Ramos (cell line): Measurements from ENCODE around the gene PATE2.

Experiments
- in situ Hi-C: fragments of 300-500 bp; cut with MboI; formaldehyde crosslinking; loops from one replicate; pipeline ENCODE4 v1.14.3; 2022; ENCODE audit warnings: low sequenced_read_pairs; ENCODE audit not compliant: unreplicated experiment

The PATE2 gene

GRCh38 chr11:125778728-125779127, at the start of gene PATE2:
Gene PATE2, minus strand, starts transcription at chr11:125778828. Its CDS starts 55 bp downstream, at chr11:125778773.
- in situ Hi-C loops, result no loop called here

- in situ Hi-C loops, result no loop called here
These were observed 29.3 kb upstream of the PATE2 start for GRCh38 chr11:125807909-125808308.

- in situ Hi-C loops, result no loop called here
These were observed 23.8 kb upstream of the PATE2 start for GRCh38 chr11:125802387-125802786.

- in situ Hi-C loops, result no loop called here
These were observed 21.2 kb upstream of the PATE2 start for GRCh38 chr11:125799808-125800207.

- in situ Hi-C loops, result no loop called here
These were observed 19.0 kb upstream of the PATE2 start for GRCh38 chr11:125797641-125798040.

- in situ Hi-C loops, result no loop called here
These were observed 12.2 kb upstream of the PATE2 start for GRCh38 chr11:125790825-125791224.

DNA sequence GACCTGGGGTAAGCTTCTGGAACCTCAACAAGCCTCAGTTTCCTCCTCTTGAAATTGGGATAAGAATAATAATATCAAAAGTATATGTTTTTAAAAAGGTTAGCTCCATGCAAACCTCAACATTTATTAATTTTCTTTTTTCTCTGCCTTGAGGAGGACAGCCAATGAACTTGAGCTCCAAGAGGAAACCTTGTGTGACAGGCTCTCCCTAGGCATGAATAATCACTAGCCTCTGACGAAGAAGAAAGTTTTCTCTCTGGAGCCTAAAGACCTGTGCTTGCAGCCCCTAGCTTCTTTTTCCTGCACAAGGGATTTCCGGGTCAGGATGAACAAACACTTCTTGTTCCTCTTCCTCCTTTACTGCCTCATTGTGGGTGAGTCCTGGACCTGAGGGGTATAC, 9.2 kb upstream of the PATE2 start, which contains the start of gene PATE3:
TSS of gene PATE3 (plus strand) at position 301 of the 400 bp plus-strand sequence. CDS start at position 326, 25 bp downstream.
- in situ Hi-C loops, result no loop called here

DNA sequence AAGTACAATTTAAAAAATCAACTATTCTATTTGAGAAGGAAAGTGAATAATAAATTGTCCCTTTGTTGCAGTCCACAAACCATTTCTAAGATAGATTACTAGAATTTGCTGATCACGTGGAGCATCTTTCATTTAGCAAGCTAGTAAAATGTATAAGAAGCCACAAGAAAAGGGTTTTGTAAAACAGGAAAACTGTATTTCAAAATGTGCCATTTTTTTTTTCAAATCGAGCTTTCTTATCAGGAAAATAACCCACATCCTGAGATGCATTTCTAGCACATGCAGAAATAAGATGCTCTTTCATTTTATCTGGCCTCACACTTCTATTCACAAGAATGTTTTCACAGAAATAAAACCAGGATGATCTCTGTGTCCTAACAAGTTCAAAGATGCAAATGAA, 6.0 kb upstream of the PATE2 start:
- in situ Hi-C loops, result no loop called here

- in situ Hi-C loops, result no loop called here
These were observed 1.3 kb downstream of the PATE2 start for GRCh38 chr11:125777309-125777708.

DNA sequence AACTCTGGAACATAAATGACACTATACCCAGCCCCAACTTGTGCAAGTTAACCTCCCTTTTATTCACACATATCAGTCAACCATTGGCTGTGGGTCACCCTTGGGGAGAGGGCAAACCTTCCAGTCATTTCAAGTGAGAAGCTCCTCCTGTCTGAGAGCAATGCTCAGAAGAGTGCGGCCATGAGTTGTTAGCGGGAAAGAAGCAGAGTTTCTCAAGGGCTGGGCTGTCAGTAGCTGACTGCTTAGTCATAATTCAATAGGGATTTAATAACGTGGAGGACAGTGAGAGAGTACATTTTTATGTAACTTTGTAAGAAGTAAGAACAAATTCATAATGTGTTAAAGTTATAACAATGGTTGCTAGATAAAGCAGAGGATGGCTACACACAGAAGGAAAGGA, 5.1 kb downstream of the PATE2 start:
- in situ Hi-C loops, result no loop called here

- in situ Hi-C loops, result no loop called here
These were observed 5.7 kb downstream of the PATE2 start for GRCh38 chr11:125772834-125773505.

DNA sequence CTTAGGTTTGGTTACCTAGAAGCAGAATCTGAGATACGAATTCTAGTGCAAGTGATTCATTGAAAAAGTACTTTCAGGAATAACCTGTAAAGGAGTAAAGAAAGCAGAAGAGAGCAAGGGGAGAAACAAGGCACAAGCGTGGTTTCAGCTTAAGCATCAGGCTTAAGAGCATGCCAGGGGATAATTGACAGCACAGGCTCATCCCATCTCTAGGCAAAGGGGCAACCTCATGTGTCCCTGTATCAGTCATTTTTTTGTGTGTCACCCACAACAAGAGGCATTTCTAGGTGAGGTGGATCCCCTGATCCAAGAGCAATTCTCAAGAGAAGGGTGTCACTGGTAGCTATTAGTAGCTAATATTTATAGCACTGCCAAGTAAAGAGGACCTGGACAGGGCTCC, 8.0 kb downstream of the PATE2 start:
- in situ Hi-C loops, result no loop called here

DNA sequence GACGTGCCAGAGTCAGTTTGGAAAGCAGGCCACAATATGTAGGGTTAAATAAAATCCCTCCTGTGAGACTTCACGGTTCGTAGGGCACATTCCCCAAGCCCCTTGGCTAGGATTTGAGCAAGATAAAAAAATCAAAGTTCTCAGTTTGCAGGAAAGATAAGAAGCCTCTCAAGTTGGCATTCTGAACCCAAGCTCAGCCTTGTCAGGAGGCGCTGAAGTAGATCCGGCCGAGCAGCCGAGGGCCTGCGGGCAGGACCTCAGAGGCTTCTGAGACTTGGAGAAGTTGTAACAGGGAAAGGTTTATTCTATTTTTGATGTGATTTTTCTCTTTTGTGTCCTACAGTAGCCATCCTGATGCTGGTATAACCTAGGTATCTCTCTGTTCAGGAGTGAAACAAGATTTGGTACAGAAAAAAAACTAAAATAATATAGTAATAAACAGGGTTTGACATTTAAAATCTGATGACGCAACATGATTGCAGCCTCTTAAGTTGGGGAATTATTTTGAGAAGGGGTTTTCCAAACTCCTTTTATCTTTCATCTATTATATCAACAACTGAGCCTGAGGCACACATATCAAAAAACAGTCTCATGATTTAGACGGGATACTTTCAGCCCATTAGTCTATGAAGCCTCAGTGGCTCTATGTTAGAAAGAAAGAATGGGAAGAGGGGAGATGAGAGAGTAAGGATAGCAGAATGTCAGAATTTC, 10.1 kb downstream of the PATE2 start:
- in situ Hi-C loops, result no loop called here

- in situ Hi-C loops, result no loop called here
These were observed 12.4 kb downstream of the PATE2 start for GRCh38 chr11:125766251-125766650.

GRCh38 chr11:125763483-125763882, 15.1 kb downstream of the PATE2 start:
- in situ Hi-C loops, result no loop called here

GRCh38 chr11:125762445-125762844, 16.2 kb downstream of the PATE2 start:
- in situ Hi-C loops, result no loop called here

- in situ Hi-C loops, result no loop called here
These were observed 22.6 kb downstream of the PATE2 start for GRCh38 chr11:125756050-125756449.

GRCh38 chr11:125750629-125751028, 28.0 kb downstream of the PATE2 start:
- in situ Hi-C loops, result no loop called here

- in situ Hi-C loops, result no loop called here
These were observed 32.6 kb downstream of the PATE2 start, which contains the start of gene PATE1 for GRCh38 chr11:125745979-125746378. Gene PATE1, plus strand, starts transcription at chr11:125746279. Its CDS starts 26 bp downstream, at chr11:125746305.

DNA sequence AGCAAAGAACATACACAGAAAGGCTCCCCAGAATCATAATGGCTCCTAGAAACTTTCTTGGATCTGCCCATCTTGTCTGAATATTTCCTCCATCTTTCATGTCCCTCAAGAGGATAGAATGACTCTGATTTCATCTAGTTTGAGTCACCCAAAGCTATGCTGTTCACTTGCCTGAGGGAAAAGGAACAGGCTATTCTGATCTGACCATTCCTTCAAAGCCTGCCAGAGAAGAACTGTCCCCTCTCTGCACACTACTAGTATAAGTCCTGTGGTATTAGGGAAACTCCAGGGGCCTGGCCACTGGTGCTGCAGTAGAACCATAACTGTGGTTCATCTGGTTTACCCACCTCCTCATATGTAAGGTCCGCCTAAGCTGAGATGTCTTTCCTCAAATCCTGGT, 34.9 kb downstream of the PATE2 start:
- in situ Hi-C loops, result no loop called here

DNA sequence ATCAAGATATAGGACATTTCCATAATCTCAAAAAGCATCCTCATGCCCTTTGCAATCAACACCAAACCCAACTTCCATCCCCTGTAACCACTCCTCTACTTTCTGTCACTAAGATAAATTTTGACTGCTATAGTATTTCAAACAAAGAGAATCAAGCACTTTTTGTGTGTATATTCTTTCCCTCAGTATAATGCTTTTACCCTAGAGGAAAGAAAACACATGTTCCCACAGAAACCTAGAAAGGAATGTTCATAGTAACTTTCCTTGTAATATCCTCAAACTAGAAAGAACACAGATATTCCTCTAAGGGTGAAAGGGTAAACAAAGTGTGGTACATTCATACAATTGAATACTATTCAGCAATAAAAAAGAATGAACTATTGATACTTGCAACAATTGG, 38.0 kb downstream of the PATE2 start:
- in situ Hi-C loops, result no loop called here

- in situ Hi-C loops, result no loop called here
These were observed 49.7 kb downstream of the PATE2 start for GRCh38 chr11:125728969-125729368.
